ENCODE data around the gene UBR4. TPM values are rescaled to one million over a fixed set of nuclear protein-coding genes. Genes with fewer than 3 reads are reported as not detected.

The UBR4 gene
- total RNA-seq, 2 experiments from 2014 or later, result 121 to 126 TPM

DNA sequence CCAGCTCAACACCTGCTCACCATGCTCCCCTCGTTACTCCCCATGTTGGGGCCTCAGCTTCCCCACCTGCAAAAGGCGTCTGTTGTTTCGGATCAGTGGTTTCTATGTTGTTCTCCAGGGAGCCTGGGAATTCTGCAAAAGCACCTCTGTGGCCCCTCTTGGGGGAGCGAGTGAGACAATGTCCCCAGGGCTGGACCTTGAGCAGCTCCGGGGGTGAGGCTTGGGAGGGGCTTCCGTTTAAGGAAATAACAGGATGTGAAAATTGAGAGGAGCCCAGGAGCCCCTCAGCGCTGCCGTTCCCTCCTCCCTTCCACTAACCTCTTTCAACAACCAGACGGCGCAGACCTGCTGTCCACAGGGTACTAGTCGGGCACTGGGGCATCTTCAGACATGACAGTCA is 155.1 kb downstream of the UBR4 start:
- CTCF ChIA-PET (ENCODE audit: unreplicated experiment), result no interaction called here
- BruUV-seq (replicated peaks), result no TSS peak
- H3K4me2 ChIP-seq (ENCODE audit: low read length), result no peak overlapping the region

DNA sequence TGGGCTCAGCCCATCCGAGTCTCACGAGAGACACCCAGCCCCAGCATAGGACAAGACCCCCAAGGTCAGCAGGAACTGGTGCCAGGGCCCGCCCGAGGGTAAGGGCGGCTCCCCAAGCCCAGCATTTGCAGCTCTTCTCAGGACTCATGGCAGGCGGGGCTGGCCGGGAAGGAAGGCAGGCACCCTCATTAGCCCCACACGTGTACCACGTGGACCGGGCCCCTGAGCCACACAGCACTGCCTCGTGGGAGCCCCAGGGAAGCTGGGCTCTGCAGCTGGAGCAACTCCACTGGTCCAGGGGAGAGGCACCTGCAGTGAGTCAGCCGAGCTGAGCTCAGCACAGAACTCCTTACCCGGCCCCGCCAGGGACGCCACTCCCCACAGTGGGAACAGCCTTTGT is 155.8 kb downstream of the UBR4 start:
- Histone ChIP-seq H3K9me2 (ENCODE audit: insufficient read depth, low read length) (no peaks in the 10 kb centered on the region), H3K4me3 (ENCODE audit: low read depth, low read length, poor library complexity, severe bottlenecking) (no peak overlapping the region), H3K4me2 (ENCODE audit: low read length) (no peak overlapping the region), H4K20me1 (ENCODE audit: insufficient read depth, low read length) (no peaks in the 10 kb centered on the region), H2AFZ (ENCODE audit: low read length) (no peak overlapping the region), H3K4me1 (ENCODE audit: insufficient read depth, low read length, poor library complexity, severe bottlenecking) (no peaks in the 10 kb centered on the region), H3K36me3 (ENCODE audit: insufficient read depth, low read length) (no peaks in the 10 kb centered on the region), H3K27ac (ENCODE audit: low read depth, low read length, poor library complexity, severe bottlenecking) (no peak overlapping the region), H3K9me3 (ENCODE audit: low read length) (no peaks in the 10 kb centered on the region), H3K79me2 (ENCODE audit: insufficient read depth, low read depth, low read length) (no peaks in the 10 kb centered on the region)
- CTCF ChIA-PET (ENCODE audit: unreplicated experiment), result no interaction called here
- POLR2A ChIA-PET, result no interaction called here
- DNase-seq (ENCODE audit: low spot score), result no peak
- TF ChIP-seq, protein P1, sequence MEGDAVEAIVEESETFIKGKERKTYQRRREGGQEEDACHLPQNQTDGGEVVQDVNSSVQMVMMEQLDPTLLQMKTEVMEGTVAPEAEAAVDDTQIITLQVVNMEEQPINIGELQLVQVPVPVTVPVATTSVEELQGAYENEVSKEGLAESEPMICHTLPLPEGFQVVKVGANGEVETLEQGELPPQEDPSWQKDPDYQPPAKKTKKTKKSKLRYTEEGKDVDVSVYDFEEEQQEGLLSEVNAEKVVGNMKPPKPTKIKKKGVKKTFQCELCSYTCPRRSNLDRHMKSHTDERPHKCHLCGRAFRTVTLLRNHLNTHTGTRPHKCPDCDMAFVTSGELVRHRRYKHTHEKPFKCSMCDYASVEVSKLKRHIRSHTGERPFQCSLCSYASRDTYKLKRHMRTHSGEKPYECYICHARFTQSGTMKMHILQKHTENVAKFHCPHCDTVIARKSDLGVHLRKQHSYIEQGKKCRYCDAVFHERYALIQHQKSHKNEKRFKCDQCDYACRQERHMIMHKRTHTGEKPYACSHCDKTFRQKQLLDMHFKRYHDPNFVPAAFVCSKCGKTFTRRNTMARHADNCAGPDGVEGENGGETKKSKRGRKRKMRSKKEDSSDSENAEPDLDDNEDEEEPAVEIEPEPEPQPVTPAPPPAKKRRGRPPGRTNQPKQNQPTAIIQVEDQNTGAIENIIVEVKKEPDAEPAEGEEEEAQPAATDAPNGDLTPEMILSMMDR (conservative IDR thresholded peaks at IDR 0.05; ENCODE audit: low read length), result no peak
- no peak for TF ChIP-seq EZH2phosphoT487 (IDR thresholded peaks at IDR 0.05; ENCODE audit: borderline replicate concordance, low read depth, low read length)
- BruUV-seq (replicated peaks), result no TSS peak
- intact Hi-C loops (cut with micrococcal nuclease; ENCODE audit: unreplicated experiment), result no loop called here

More for the DNA sequence above, 155.1 kb downstream of the UBR4 start:
- Histone ChIP-seq H2AFZ (ENCODE audit: low read length) (no peak overlapping the region), H3K4me1 (ENCODE audit: insufficient read depth, low read length, poor library complexity, severe bottlenecking) (no peaks in the 10 kb centered on the region), H3K27ac (ENCODE audit: low read depth, low read length, poor library complexity, severe bottlenecking) (no peak overlapping the region), H3K36me3 (ENCODE audit: insufficient read depth, low read length) (no peaks in the 10 kb centered on the region), H3K79me2 (ENCODE audit: insufficient read depth, low read depth, low read length) (no peaks in the 10 kb centered on the region), H3K4me3 (ENCODE audit: low read depth, low read length, poor library complexity, severe bottlenecking) (no peak overlapping the region), H3K9me2 (ENCODE audit: insufficient read depth, low read length) (no peaks in the 10 kb centered on the region), H4K20me1 (ENCODE audit: insufficient read depth, low read length) (no peaks in the 10 kb centered on the region), H3K9me3 (ENCODE audit: low read length) (no peaks in the 10 kb centered on the region)
- DNase-seq (ENCODE audit: low spot score), result no peak
- POLR2A ChIA-PET, result no interaction called here
- intact Hi-C loops (cut with micrococcal nuclease; ENCODE audit: unreplicated experiment), result no loop called here
- TF ChIP-seq, protein P1 (conservative IDR thresholded peaks at IDR 0.05; ENCODE audit: low read length), result no peak
- no peak for TF ChIP-seq EZH2phosphoT487 (IDR thresholded peaks at IDR 0.05; ENCODE audit: borderline replicate concordance, low read depth, low read length)

DNA sequence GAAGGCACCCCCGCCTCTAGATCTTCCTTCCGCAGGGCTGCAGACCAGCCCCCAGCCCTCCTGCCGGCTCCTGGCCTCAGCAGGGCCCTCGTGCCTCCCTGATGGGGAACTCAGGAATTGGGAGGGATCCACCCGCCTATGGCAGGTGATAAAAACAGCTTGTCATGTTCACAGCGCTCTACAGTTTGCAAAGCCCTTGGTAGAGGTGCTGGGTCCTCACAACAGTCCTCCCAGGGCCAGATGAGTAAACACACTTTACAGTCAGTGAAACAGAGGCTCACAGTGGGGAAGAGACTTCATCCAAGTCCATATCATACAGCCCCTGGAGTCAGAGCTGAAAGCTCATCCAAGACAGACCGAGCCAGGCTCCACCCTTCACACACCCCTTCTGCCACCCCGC is 156.6 kb downstream of the UBR4 start:
- BruUV-seq (replicated peaks), result no TSS peak
- H3K79me2 ChIP-seq (ENCODE audit: insufficient read depth, low read depth, low read length), result no peaks in the 10 kb centered on the region
- no peak for DNase-seq (ENCODE audit: low spot score)
- no peak overlapping the region for H3K4me3 ChIP-seq (ENCODE audit: low read depth, low read length, poor library complexity, severe bottlenecking)
- H3K27ac ChIP-seq (ENCODE audit: low read depth, low read length, poor library complexity, severe bottlenecking), result no peak overlapping the region
- no peaks in the 10 kb centered on the region for H3K9me3 ChIP-seq (ENCODE audit: low read length)
- no peak overlapping the region for H2AFZ ChIP-seq (ENCODE audit: low read length)
- CTCF ChIA-PET (ENCODE audit: unreplicated experiment), result no interaction called here
- H3K36me3 ChIP-seq (ENCODE audit: insufficient read depth, low read length), result no peaks in the 10 kb centered on the region
- POLR2A ChIA-PET, result no interaction called here
- H3K4me1 ChIP-seq (ENCODE audit: insufficient read depth, low read length, poor library complexity, severe bottlenecking), result no peaks in the 10 kb centered on the region
- no peaks in the 10 kb centered on the region for H4K20me1 ChIP-seq (ENCODE audit: insufficient read depth, low read length)
- no peak overlapping the region for H3K4me2 ChIP-seq (ENCODE audit: low read length)
- no peaks in the 10 kb centered on the region for H3K9me2 ChIP-seq (ENCODE audit: insufficient read depth, low read length)
- intact Hi-C loops (cut with micrococcal nuclease; ENCODE audit: unreplicated experiment), result no loop called here
- no peak for TF ChIP-seq EZH2phosphoT487 (IDR thresholded peaks at IDR 0.05; ENCODE audit: borderline replicate concordance, low read depth, low read length)
- TF ChIP-seq, protein P1 (conservative IDR thresholded peaks at IDR 0.05; ENCODE audit: low read length), result no peak

Data from OCI-LY7 (cell line).